ENCODE results near the gene WDR81.
"Not testable (repeated sequence)": the region's sequence is repeated elsewhere in the genome, so short reads cannot be mapped to it uniquely, and the experiment has no call there.

Gene WDR81

GRCh38 chr17:1735834-1736347 lies 11.4 kb downstream of the WDR81 start:
- in situ Hi-C loops (cut with MboI; ENCODE audit: low pct_unique_long_range_greater_than_20kb, low sequenced_read_pairs, unreplicated experiment) = no loop called here
- no peak for TF ChIP-seq CTCF (IDR thresholded peaks at IDR 0.05; ENCODE audit: extremely low read depth, insufficient read depth, missing control alignments)
- DNase-seq (ENCODE audit: low spot score) = no peak

- TF ChIP-seq CTCF (IDR thresholded peaks at IDR 0.05; ENCODE audit: extremely low read depth, insufficient read depth, missing control alignments) = no peak
- DNase-seq (ENCODE audit: low spot score) = peak; percentile 92
- in situ Hi-C loops (cut with MboI; ENCODE audit: low pct_unique_long_range_greater_than_20kb, low sequenced_read_pairs, unreplicated experiment) = no loop called here
Observed at GRCh38 chr17:1736348-1737281, 12.1 kb downstream of the WDR81 start.

GRCh38 chr17:1737531-1738291 lies 13.2 kb downstream of the WDR81 start:
- no peak for DNase-seq (ENCODE audit: low spot score)
- no peak for TF ChIP-seq CTCF (IDR thresholded peaks at IDR 0.05; ENCODE audit: extremely low read depth, insufficient read depth, missing control alignments)
- in situ Hi-C loops (cut with MboI; ENCODE audit: low pct_unique_long_range_greater_than_20kb, low sequenced_read_pairs, unreplicated experiment) = no loop called here

- in situ Hi-C loops (cut with MboI; ENCODE audit: low pct_unique_long_range_greater_than_20kb, low sequenced_read_pairs, unreplicated experiment); DNase-seq (ENCODE audit: low spot score): not testable (repeated sequence)
Observed at GRCh38 chr17:1741899-1742298, 17.4 kb downstream of the WDR81 start.

- no peak for DNase-seq (ENCODE audit: low spot score)
- in situ Hi-C loops (cut with MboI; ENCODE audit: low pct_unique_long_range_greater_than_20kb, low sequenced_read_pairs, unreplicated experiment) = no loop called here
- TF ChIP-seq CTCF (IDR thresholded peaks at IDR 0.05; ENCODE audit: extremely low read depth, insufficient read depth, missing control alignments) = no peak
Observed at GRCh38 chr17:1742371-1743087, 18.0 kb downstream of the WDR81 start, which contains the start of gene SERPINF2. SERPINF2 (plus strand) TSS chr17:1742871; CDS start chr17:1744996, 2,125 bp downstream.

- TF ChIP-seq CTCF (IDR thresholded peaks at IDR 0.05; ENCODE audit: extremely low read depth, insufficient read depth, missing control alignments) = no peak
- in situ Hi-C loops (cut with MboI; ENCODE audit: low pct_unique_long_range_greater_than_20kb, low sequenced_read_pairs, unreplicated experiment) = no loop called here
- DNase-seq (ENCODE audit: low spot score) = no peak
Observed at GRCh38 chr17:1743088-1743439, 18.6 kb downstream of the WDR81 start.
